ENCODE data around the gene HKDC1. TPM values are rescaled to one million over a fixed set of nuclear protein-coding genes. Genes with fewer than 3 reads are reported as not detected.

Gene HKDC1
- total and polyA plus RNA-seq, 4 donors, result 0.53 to 20.0 (median 5.2) TPM

GRCh38 chr10:69254877-69255276 is 34.7 kb downstream of the HKDC1 start:
- 80% methylated on average over 7 of the region's 7 CpGs for WGBS
- no peaks in the 10 kb centered on the region for H3K4me1 ChIP-seq (ENCODE audit: control insufficient read depth in 4 of 4, insufficient read depth in 4 of 4, low read length in 3 of 4)
- H3K4me3 ChIP-seq (ENCODE audit: low read depth in 1 of 3, low read length in 3 of 3), result no peak overlapping the region
- H3K27ac ChIP-seq (ENCODE audit: low read depth in 1 of 2, low read length in 2 of 2), result no peak overlapping the region
- TF ChIP-seq NR2F2 (IDR thresholded peaks at IDR 0.05) (no peak), MAX (IDR thresholded peaks at IDR 0.05) (no peak), GABPA (IDR thresholded peaks at IDR 0.05 in 1 of 2, conservative IDR thresholded peaks at IDR 0.05 in 1 of 2) (no peak), RXRA (IDR thresholded peaks at IDR 0.05) (no peak), ZBTB33 (IDR thresholded peaks at IDR 0.05) (no peak)
- H3K9me3 ChIP-seq (ENCODE audit: control insufficient read depth in 4 of 4, low read length in 3 of 4), result no peaks in the 10 kb centered on the region
- no peak overlapping the region for H3K9ac ChIP-seq (ENCODE audit: low read depth in 1 of 2, low read length in 2 of 2)
- no peak for DNase-seq (ENCODE audit: low spot score)
- H3K27me3 ChIP-seq (ENCODE audit: control insufficient read depth in 4 of 4, insufficient read depth in 4 of 4, low read length in 3 of 4), result no peaks in the 10 kb centered on the region
- H3K36me3 ChIP-seq (ENCODE audit: control insufficient read depth in 4 of 4, insufficient read depth in 3 of 4, low read depth in 1 of 4, low read length in 3 of 4), result no peaks in the 10 kb centered on the region

- no peaks in the 10 kb centered on the region for H3K4me1 ChIP-seq (ENCODE audit: control insufficient read depth in 4 of 4, insufficient read depth in 4 of 4, low read length in 3 of 4)
- H3K9me3 ChIP-seq (ENCODE audit: control insufficient read depth in 4 of 4, low read length in 3 of 4), result no peaks in the 10 kb centered on the region
- TF ChIP-seq ZBTB33 (IDR thresholded peaks at IDR 0.05) (no peak), HNF4G (IDR thresholded peaks at IDR 0.05) (no peak), SP1 (IDR thresholded peaks at IDR 0.05) (no peak), TAF1 (conservative IDR thresholded peaks at IDR 0.05) (no peak), YY1 (IDR thresholded peaks at IDR 0.05) (no peak), CTCF (IDR thresholded peaks at IDR 0.05; ENCODE audit: low read depth, low read length, missing input control) (no peak), NR2F2 (IDR thresholded peaks at IDR 0.05) (no peak), FOXA2 (IDR thresholded peaks at IDR 0.05) (no peak)
- H3K27me3 ChIP-seq (ENCODE audit: control insufficient read depth in 4 of 4, insufficient read depth in 4 of 4, low read length in 3 of 4), result no peaks in the 10 kb centered on the region
- WGBS, result 89% methylated on average over 3 of the region's 3 CpGs
- H3K36me3 ChIP-seq (ENCODE audit: control insufficient read depth in 4 of 4, insufficient read depth in 3 of 4, low read depth in 1 of 4, low read length in 3 of 4), result no peaks in the 10 kb centered on the region
- H3K9ac ChIP-seq (ENCODE audit: low read depth in 1 of 2, low read length in 2 of 2), result no peak overlapping the region
- no peak for DNase-seq (ENCODE audit: low spot score)
- no peak overlapping the region for H3K27ac ChIP-seq (ENCODE audit: low read depth in 1 of 2, low read length in 2 of 2)
- no peak overlapping the region for H3K4me3 ChIP-seq (ENCODE audit: low read depth in 1 of 3, low read length in 3 of 3)
These were observed 39.6 kb downstream of the HKDC1 start for GRCh38 chr10:69259547-69260243.

- WGBS, result 93% methylated on average over 8 of the region's 8 CpGs
- Histone ChIP-seq H3K27me3 (ENCODE audit: control insufficient read depth in 4 of 4, insufficient read depth in 4 of 4, low read length in 3 of 4) (no peaks in the 10 kb centered on the region), H3K36me3 (ENCODE audit: control insufficient read depth in 4 of 4, insufficient read depth in 3 of 4, low read depth in 1 of 4, low read length in 3 of 4) (no peaks in the 10 kb centered on the region), H3K9me3 (ENCODE audit: control insufficient read depth in 4 of 4, low read length in 3 of 4) (no peaks in the 10 kb centered on the region), H3K27ac (ENCODE audit: low read depth in 1 of 2, low read length in 2 of 2) (no peak overlapping the region), H3K9ac (ENCODE audit: low read depth in 1 of 2, low read length in 2 of 2) (no peak overlapping the region), H3K4me3 (ENCODE audit: low read depth in 1 of 3, low read length in 3 of 3) (no peak overlapping the region), H3K4me1 (ENCODE audit: control insufficient read depth in 4 of 4, insufficient read depth in 4 of 4, low read length in 3 of 4) (no peaks in the 10 kb centered on the region)
- no peak for DNase-seq (ENCODE audit: low spot score)
- no peak for TF ChIP-seq ZBTB33 (IDR thresholded peaks at IDR 0.05)
- TF ChIP-seq FOXA2 (IDR thresholded peaks at IDR 0.05), result no peak
- no peak for TF ChIP-seq MAX (IDR thresholded peaks at IDR 0.05)
- TF ChIP-seq HNF4A (conservative IDR thresholded peaks at IDR 0.05), result no peak
- no peak for TF ChIP-seq YY1 (IDR thresholded peaks at IDR 0.05)
- no peak for TF ChIP-seq GABPA (IDR thresholded peaks at IDR 0.05 in 1 of 2, conservative IDR thresholded peaks at IDR 0.05 in 1 of 2)
- no peak for TF ChIP-seq RAD21 (IDR thresholded peaks at IDR 0.05)
- no peak for TF ChIP-seq HNF4G (IDR thresholded peaks at IDR 0.05)
- TF ChIP-seq REST (IDR thresholded peaks at IDR 0.05), result no peak
These were observed 41.1 kb downstream of the HKDC1 start for GRCh38 chr10:69261184-69261583.
